Hepatocyte (in vitro differentiated cells): ENCODE measurements around the gene CNN3.

Experiments
- EZH2 ChIP-seq: fragments of 200-600 bp; sonication (generic); IDR thresholded peaks from 2 replicates; pipeline ENCODE4 v1.6.1; 2016; ENCODE audit warnings: antibody characterized with exemption, mild to moderate bottlenecking, borderline replicate concordance
- TF ChIP-seq, protein P1 (sequence below): fragments of 200-600 bp; sonication (generic); IDR thresholded peaks from 2 replicates; pipeline ENCODE4 v1.5.1; 2016; ENCODE audit warnings: antibody characterized with exemption, mild to moderate bottlenecking; ENCODE audit not compliant: poor library complexity

DNA sequence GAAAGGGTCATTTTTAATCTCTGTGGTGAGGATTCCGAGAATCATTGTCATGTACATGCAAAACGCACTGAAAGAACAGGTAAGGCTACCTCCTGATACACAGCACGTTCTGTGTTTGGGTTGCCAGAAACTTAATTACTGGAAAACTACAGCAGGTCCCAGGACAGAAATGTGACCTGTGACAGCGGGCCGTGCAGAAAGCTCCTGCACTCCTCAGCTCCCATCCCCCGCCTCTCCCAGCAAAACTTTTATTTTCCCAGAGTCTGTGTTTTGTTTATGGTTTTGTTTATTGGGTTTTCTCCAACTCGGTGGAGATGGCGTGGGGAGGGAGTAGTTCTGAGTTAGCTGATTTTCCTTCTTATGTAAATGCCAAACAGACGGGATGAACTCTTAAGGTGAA is 62.1 kb downstream of the CNN3 start:
- TF ChIP-seq, protein P1, sequence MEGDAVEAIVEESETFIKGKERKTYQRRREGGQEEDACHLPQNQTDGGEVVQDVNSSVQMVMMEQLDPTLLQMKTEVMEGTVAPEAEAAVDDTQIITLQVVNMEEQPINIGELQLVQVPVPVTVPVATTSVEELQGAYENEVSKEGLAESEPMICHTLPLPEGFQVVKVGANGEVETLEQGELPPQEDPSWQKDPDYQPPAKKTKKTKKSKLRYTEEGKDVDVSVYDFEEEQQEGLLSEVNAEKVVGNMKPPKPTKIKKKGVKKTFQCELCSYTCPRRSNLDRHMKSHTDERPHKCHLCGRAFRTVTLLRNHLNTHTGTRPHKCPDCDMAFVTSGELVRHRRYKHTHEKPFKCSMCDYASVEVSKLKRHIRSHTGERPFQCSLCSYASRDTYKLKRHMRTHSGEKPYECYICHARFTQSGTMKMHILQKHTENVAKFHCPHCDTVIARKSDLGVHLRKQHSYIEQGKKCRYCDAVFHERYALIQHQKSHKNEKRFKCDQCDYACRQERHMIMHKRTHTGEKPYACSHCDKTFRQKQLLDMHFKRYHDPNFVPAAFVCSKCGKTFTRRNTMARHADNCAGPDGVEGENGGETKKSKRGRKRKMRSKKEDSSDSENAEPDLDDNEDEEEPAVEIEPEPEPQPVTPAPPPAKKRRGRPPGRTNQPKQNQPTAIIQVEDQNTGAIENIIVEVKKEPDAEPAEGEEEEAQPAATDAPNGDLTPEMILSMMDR: no peak
- TF ChIP-seq EZH2: no peak
